ENCODE measurements around the gene C12orf76. TPM values are rescaled to one million over a fixed set of nuclear protein-coding genes. Genes with fewer than 3 reads are reported as not detected.
A peak's percentile ranks its signal among the peaks of the same experiment; 100 is the strongest.

Gene C12orf76
- total RNA-seq, 1 experiment from 2014 or later, result 14.2 TPM

GRCh38 chr12:110020956-110021355 is 27.4 kb downstream of the C12orf76 start:
- Mint-ChIP-seq H3K27me3 (ENCODE audit: unreplicated experiment) (no peaks in the 10 kb centered on the region), H3K9me3 (ENCODE audit: low read depth, unreplicated experiment) (no peaks in the 10 kb centered on the region), H3K27ac (ENCODE audit: unreplicated experiment) (no peak overlapping the region), H3K4me3 (ENCODE audit: low read depth, unreplicated experiment) (no peak overlapping the region), H3K36me3 (ENCODE audit: insufficient read depth, unreplicated experiment) (peaks cover 8% of the 10 kb centered on the region), H3K4me1 (ENCODE audit: low read depth, unreplicated experiment) (no peaks in the 10 kb centered on the region)
- DNase-seq, result no peak
- CTCF ChIA-PET, result interaction anchor here (0.7 to 0.8 kb wide), 2 partner anchors 346 to 1099 kb away, joined by 3 to 5 read pairs; no protein-coding TSS in a partner anchor
- no TSS peak for BruUV-seq (replicated peaks)
- no peak for TF ChIP-seq CTCF (IDR thresholded peaks at IDR 0.05; ENCODE audit: unreplicated experiment)
- intact Hi-C loops (cut with micrococcal nuclease; ENCODE audit: unreplicated experiment), result no loop called here

GRCh38 chr12:110015132-110015531 is 33.2 kb downstream of the C12orf76 start:
- CTCF ChIA-PET, result no interaction called here
- no peak for DNase-seq
- BruUV-seq (replicated peaks), result no TSS peak
- H3K9me3 Mint-ChIP-seq (ENCODE audit: low read depth, unreplicated experiment), result no peaks in the 10 kb centered on the region
- peaks cover 8% of the 10 kb centered on the region for H3K4me1 Mint-ChIP-seq (ENCODE audit: low read depth, unreplicated experiment)
- no peaks in the 10 kb centered on the region for H3K27me3 Mint-ChIP-seq (ENCODE audit: unreplicated experiment)
- intact Hi-C loops (cut with micrococcal nuclease; ENCODE audit: unreplicated experiment), result no loop called here
- H3K36me3 Mint-ChIP-seq (ENCODE audit: insufficient read depth, unreplicated experiment), result no peaks in the 10 kb centered on the region
- no peak for TF ChIP-seq CTCF (IDR thresholded peaks at IDR 0.05; ENCODE audit: unreplicated experiment)
- H3K4me3 Mint-ChIP-seq (ENCODE audit: low read depth, unreplicated experiment), result no peak overlapping the region
- H3K27ac Mint-ChIP-seq (ENCODE audit: unreplicated experiment), result no peak overlapping the region

GRCh38 chr12:110012659-110013058 is 35.7 kb downstream of the C12orf76 start:
- H3K4me3 Mint-ChIP-seq (ENCODE audit: low read depth, unreplicated experiment), result no peak overlapping the region
- no peaks in the 10 kb centered on the region for H3K27me3 Mint-ChIP-seq (ENCODE audit: unreplicated experiment)
- intact Hi-C loops (cut with micrococcal nuclease; ENCODE audit: unreplicated experiment), result no loop called here
- H3K36me3 Mint-ChIP-seq (ENCODE audit: insufficient read depth, unreplicated experiment), result no peaks in the 10 kb centered on the region
- CTCF ChIA-PET, result interaction anchor here (0.6 kb wide), 1 partner anchor 420 kb away, joined by 4 read pairs; no protein-coding TSS in a partner anchor
- no peak overlapping the region for H3K27ac Mint-ChIP-seq (ENCODE audit: unreplicated experiment)
- H3K9me3 Mint-ChIP-seq (ENCODE audit: low read depth, unreplicated experiment), result no peaks in the 10 kb centered on the region
- no TSS peak for BruUV-seq (replicated peaks)
- no peak for DNase-seq
- TF ChIP-seq CTCF (IDR thresholded peaks at IDR 0.05; ENCODE audit: unreplicated experiment), result no peak
- peaks cover 8% of the 10 kb centered on the region for H3K4me1 Mint-ChIP-seq (ENCODE audit: low read depth, unreplicated experiment)

- CTCF ChIA-PET, result interaction anchor here (0.6 kb wide), 1 partner anchor 421 kb away, joined by 4 read pairs; no protein-coding TSS in a partner anchor
- H3K27me3 Mint-ChIP-seq (ENCODE audit: unreplicated experiment), result no peaks in the 10 kb centered on the region
- intact Hi-C loops (cut with micrococcal nuclease; ENCODE audit: unreplicated experiment), result no loop called here
- BruUV-seq (replicated peaks), result no TSS peak
- peak; percentile 34 for DNase-seq
- H3K4me3 Mint-ChIP-seq (ENCODE audit: low read depth, unreplicated experiment), result no peak overlapping the region
- no peaks in the 10 kb centered on the region for H3K9me3 Mint-ChIP-seq (ENCODE audit: low read depth, unreplicated experiment)
- no peaks in the 10 kb centered on the region for H3K36me3 Mint-ChIP-seq (ENCODE audit: insufficient read depth, unreplicated experiment)
- no peak overlapping the region for H3K27ac Mint-ChIP-seq (ENCODE audit: unreplicated experiment)
- no peak for TF ChIP-seq CTCF (IDR thresholded peaks at IDR 0.05; ENCODE audit: unreplicated experiment)
- H3K4me1 Mint-ChIP-seq (ENCODE audit: low read depth, unreplicated experiment), result peaks cover 8% of the 10 kb centered on the region
Observed at GRCh38 chr12:110012137-110012536, 36.2 kb downstream of the C12orf76 start.

Measured in Calu3 (cell line).